ENCODE measurements around the gene RBP3. TPM values are rescaled to one million over a fixed set of nuclear protein-coding genes. Genes with fewer than 3 reads are reported as not detected.

Gene RBP3
- total RNA-seq, 1 donor from 2014 or later: not detected

DNA sequence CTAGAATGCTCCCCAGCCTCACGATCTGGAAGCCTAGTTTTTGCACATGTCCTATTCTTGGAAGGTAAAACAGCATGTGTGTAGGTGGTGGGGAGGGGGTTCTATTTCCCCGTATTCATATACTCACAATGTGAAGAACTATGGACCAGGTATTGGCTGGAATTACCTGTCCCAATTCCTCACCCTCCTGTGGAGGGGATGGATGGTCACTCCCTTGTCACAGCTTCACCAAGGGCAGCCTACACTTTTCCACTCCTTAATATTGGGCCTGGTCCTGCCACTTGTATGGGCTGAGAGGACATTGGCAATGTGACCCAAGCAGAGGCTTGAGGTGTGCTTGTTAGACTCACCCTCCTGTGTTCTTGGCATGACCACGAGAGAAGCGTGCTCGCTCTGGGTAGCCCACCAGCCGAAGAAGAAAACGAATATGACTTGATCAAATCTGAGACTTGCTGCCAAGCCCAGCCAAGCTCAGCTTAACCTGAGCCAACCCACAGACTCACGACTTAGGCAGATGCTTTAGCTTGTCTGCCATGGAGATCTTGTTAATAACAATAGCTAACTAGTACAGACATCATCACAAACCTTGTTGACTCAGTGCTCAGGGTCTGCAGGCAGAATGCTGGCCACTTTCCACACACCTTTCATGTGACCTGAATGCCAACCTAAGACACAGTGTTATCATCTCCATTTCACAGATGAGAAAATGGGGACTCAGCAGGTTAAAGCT lies 18.7 kb downstream of the RBP3 start:
- intact Hi-C loops (cut with DNase I): no loop called here
- DNase-seq (ENCODE audit: low spot score) (no peak), ATAC-seq (no peak)

DNA sequence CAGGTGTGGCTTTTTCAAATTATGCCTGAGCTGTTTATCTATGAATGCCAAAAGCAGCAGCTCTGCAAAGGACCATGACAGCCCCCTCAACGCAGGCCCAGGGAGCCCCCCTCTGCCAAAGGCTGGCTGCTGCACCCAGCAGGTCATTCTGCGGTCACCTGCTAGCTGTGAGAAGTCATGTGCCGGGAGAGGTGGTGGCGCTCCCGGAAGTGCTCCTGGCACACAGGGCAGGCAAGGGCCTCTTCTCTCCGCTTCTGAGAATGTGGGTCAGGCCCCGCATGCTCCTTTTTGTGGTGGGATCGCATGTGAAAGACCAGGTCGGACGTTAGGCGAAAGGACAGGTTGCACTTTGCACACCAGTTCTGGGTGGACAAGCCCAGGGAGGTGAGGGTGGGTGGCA lies 19.5 kb downstream of the RBP3 start:
- no peak for ATAC-seq
- peak; percentile 32 for DNase-seq (ENCODE audit: low spot score)
- intact Hi-C loops (cut with DNase I): no loop called here

DNA sequence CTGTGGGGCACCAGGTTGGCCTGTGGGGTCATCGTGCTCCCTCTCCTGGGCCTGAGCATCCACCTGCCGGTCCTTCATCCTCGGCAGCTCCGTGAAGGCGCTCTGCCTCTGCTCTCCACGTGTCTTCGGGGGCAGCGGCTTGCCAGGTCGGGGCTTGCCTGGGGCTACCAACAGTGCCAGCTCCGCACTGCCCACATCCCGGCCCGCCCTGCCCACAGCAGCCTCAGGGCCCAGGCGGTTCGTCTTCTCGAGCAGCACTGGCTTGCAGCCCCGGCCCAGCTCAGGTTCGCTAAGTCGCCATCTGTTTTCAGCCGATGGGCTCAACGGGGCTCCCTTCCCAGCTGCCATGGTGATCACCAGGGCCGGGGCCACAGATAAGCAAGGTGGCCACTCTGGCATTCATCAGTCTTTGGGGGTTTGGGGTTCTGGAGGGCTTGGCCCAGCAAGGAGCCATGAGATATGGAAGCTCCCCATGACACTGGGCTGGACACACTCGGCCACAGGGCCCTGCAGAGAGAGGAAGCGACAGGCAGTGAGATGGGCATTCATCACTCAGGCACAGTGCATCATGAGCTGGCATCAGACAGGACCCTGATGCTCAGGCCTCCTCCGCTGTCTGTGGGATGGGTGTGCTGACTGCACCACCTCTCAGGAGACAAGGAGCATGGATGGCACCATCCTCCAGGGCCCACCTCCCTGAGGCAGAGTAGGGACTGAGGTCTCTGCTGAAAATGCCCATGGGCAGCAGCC lies 20.4 kb downstream of the RBP3 start:
- ATAC-seq (no peak), DNase-seq (ENCODE audit: low spot score) (peak; percentile 34)
- intact Hi-C loops (cut with DNase I): no loop called here

DNA sequence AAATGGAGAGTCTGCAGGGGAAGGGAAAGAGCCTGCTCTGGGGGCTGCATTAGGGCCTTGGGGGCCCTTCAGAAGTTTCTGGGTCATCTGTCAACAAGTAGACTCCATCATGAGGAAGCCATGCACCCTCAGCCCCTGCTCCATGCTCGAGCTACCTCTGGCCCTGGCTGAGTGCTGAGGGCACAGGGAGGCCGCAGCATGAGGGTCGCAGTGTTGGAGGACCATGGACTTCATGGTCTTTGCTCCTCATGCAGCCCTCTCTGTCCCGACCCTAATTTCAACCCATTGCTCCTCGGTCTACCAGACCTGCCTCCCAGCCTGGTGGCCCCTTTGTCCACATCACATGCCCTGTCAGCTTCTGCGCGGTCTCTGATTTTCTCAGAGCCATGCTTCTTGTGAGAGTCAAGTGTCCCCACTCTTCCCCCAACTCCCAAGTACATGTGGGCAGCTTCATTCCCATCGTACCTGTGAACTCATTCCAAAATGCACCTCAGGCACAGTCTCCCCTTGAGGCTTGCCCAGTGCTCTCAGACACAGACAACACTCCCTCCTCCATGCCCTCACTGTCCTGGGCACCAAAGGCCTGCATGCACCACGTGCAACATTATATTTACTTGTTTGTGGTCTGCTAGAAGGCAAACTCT lies 21.2 kb downstream of the RBP3 start:
- intact Hi-C loops (cut with DNase I): no loop called here
- ATAC-seq (no peak), DNase-seq (ENCODE audit: low spot score) (peak; percentile 23)

DNA sequence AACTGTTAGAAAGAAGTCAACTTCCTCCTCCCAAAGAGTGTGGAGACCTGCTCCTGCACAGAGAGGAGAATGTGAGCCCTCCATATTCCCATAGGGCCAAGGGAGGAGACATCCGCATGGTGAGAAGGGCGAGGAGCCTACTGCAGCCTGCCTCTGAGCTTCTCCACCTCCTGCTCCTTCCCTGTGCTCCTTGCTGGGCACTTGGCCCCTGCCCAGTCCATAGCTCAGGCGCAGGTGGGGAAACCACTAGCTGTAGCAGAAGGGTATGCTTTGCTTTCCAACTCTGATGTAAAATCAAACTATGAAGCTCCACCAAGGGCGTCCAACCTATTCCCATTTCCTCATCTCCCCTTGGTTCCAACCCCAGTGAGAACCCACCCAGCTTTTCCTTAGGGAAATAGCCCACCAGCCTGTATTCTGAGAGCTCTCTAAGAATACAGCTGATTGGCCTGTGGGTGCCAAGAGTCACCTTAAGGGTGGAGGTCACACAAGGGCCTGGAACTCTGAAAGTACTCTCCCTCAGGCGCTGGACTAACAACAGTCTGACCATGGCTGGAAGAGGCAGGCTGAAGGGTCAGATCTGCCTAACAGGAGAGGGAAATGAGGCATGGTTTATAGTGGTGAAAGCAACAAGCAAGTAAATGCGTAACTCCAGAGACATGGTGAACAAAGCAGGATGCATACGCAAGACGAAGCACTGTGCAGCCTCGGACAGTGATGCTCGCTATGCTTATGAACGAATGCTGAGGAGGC lies 22.0 kb downstream of the RBP3 start:
- ATAC-seq (no peak), DNase-seq (ENCODE audit: low spot score) (peak; percentile 17)

DNA sequence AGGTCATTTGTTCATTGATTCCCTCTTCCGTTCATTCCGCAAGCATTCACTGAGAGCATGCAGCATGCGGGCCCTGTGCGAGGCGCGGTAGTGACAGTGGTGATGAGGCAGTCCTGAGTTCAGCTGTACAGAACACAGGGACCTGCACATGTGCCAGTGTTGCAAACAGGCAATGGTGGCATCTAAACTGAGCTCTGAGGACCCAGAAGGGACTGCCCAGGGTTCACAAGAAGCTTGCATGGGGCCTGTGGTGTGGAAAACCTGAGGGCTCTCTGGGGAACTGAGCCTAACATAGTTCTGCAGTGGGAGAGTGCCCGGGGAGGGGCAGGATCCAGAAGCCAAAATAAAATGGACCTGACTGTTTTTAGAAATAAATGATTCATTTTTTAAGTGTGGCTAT lies 22.7 kb downstream of the RBP3 start:
- DNase-seq (ENCODE audit: low spot score) (peak; percentile 34), ATAC-seq (no peak)
- intact Hi-C loops (cut with DNase I): no loop called here

More for the DNA sequence above, 22.0 kb downstream of the RBP3 start:
- intact Hi-C loops (cut with DNase I): no loop called here

DNA sequence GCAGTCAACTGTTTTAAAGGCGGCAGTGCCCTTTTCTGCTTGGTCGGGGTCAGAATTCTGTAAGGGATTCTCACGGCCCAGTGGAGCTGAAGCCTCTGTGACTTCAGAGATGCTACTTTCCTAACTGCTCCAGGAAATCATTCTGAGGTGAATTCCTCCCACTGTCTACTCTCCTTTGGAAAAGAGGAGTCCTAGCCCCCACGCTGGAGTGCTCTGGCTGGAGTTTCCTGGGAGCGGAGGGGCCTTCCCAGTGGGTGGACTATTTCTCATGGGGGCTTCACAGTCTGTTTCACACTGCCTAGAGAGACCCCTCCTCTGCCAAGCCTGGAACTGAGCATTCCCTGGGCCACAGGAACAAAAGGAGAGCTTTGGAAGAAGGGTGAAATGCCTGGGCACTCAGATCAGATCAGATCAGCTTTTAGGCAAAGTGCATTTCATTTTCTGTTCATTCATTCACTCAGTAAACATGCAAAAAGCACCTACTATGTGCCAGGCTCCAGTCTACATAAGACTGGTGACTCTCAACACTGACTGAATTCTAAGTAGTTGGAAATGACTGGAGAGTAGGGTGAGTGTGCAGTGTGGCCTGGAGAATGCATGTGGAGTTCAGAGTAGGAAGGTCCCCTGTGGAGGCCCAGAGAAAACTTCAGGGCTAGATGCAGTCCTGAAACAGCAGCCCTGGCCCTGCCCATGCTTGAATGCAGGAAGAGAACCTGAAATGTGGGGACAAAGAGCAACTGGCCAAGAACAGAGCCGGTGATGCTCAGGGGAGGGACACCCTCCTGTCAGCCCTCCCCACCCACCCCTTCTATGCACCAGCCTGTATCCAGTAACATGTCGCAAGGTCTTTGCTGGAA lies 23.7 kb downstream of the RBP3 start:
- ATAC-seq (no peak), DNase-seq (ENCODE audit: low spot score) (peak; percentile 18)
- intact Hi-C loops (cut with DNase I): no loop called here

DNA sequence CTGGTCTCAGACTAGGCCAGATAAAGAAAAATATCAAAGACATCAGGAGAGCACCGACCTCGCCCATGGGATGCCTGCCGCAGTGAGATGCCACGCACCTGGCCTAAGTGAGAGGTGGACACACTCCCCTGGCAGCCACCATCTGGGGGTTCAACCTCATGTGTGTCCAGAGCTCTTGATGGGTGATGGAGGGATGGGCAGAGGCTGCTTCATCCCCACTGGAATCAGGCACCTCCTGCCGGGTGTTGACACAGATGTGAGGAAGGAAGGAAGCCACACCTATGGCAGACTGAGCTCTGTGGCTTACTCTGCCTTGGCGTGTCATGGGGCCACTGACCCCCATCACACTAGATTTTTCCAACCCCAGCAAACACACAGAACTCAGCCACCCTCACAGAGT lies 24.6 kb downstream of the RBP3 start:
- peak; percentile 49 for ATAC-seq
- peak; percentile 48 for DNase-seq (ENCODE audit: low spot score)
- intact Hi-C loops (cut with DNase I): no loop called here

DNA sequence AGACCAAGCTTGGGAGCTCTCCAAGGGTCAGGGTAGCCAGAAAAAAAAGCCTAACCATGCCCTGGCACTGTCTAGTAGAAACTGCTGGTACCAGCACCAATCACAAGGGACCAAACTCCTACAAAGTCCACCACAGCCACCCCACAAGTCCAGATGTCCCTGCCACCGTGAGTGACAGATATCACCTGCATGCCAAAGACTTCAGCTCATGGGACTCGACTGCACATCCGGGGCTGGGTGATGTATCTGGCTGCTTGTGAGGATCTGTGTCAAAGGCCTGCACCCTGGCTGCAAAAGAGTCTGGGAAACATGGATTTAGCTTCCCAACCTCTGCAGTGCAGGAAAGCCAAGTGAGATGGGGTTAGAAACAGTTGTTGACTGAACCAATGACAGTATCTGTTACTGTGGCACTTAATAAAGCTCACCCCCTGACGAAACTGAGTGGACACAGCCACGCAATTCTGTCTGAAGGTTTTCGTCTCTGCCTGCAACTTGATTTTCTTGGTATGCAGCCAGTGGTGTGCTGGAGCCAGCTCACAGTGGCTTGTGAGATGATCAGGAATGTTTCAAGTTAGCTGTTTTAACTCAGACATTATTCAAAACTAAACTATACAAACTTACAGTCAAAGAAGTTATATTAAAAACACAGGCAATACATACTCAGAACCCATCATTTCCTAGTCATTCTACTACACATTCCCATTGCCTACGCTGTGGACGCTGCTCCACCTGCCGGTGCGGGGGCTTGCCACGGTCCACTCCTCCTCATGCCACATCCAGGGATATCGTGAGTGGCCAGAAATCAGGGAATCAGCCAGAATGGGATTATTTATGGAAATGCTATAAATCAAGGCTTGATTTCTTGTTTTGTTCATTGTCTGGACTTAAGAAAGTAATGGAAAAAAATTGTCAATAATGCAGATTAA lies 26.7 kb downstream of the RBP3 start:
- ATAC-seq (peak; percentile 65), DNase-seq (ENCODE audit: low spot score) (peak; percentile 59)
- intact Hi-C loops (cut with DNase I): no loop called here

DNA sequence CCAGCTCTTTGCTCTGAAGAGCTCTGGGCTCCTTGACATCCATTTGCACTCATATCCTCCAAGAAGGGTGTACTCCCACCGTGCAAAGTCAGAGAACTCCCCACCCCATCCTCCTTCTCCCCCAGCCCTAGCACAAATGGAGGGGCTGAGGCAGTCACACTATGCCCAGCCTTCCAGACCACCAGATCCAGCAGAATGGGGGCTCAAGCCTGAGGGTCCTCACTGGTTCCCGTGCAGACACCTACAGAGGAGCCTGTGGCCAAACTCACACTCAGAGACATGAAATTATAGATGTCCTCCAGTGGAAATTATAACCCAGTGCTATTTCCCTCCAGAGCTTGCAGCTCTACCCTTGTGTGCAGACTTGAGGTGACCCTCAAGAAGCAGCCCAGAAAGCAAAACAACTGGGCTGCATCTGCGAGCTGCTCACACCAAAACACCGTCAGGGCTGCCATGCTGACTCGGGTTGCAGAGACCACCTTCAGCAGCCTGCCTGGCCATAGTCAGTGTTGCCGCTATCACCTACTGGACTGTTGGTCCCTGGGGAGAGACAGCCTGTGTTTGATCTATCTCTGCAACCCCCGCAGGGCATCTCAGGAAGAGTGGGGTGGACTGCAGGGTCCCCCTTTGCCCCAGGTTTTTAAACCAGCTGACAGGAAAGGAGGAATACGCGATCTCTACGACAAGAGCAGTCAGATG lies 28.5 kb downstream of the RBP3 start:
- intact Hi-C loops (cut with DNase I): no loop called here

DNA sequence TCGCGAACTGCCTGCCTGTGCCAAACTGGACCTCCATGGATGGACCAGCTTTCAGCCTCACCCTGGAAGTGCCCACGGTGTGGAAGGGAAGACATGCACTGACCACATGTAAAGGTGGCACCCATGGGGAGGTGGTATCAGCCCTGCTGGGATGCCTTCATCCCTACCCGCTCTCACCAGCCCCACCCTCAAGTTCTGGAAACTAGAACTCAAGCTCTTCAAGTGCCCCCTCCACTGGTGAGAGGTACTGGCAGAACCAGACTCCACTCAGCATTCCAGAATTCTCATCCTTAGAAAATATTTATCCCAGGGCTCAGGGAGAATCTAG lies 30.0 kb downstream of the RBP3 start:
- intact Hi-C loops (cut with DNase I): no loop called here
- no peak for ATAC-seq
- no peak for DNase-seq (ENCODE audit: low spot score)

More for the DNA sequence above, 28.5 kb downstream of the RBP3 start:
- ATAC-seq (no peak), DNase-seq (ENCODE audit: low spot score) (no peak)

DNA sequence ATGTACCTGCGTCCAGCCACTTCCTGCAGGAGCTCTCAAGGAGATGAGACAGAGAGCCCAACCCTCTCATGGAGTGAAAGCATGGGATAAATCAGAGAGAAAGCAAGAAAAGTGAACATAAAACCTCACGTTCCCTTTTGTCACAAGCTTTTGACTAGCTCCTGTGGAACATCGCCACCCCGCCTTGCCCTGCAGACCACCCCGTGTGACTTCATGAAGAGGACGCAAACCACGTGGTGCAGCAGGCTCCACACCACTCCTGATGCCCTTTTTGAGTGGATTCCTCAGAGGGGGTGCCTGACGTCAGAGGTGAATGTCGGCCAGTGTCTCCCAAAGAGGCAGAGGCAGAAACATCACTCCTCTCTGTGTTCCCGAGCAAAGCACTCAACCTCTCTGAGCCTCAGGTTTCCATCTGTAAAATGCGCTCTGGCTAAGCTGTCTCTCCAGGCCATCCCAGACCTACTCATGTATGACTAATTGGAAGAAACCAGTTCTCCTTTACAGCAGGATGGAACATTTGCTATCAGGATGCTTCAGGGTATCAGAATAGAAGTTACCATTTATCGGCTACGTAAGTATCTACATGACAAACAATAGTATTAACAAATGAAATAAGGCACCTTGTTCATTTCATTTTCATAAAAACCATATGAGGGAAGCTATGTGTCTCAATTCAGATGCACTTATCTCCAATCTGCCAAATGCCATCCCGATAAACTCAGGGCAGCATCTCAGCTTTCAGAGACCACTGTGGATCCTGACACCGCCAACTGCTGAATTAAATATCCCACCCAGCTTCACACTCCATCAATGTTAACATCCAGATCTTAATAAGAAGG lies 30.7 kb downstream of the RBP3 start:
- ATAC-seq (no peak), DNase-seq (ENCODE audit: low spot score) (no peak)
- intact Hi-C loops (cut with DNase I): no loop called here

DNA sequence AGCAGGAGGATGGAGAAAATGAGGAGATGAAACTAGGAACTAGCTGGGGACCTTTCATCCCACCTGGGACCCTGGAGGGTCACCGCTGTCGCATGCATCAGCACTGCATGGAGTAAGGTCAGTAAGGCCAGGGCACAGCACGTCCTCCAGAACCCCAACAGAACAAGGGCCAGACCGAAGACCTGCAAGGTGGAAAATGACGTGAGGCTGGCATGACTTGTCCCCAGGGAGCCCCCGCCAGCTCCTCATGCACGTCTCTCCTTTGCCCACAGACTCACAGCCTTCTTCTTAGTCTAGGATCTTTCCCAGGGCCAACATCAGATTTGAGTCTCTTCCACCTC lies 31.3 kb downstream of the RBP3 start:
- no peak for DNase-seq (ENCODE audit: low spot score)
- ATAC-seq: no peak

DNA sequence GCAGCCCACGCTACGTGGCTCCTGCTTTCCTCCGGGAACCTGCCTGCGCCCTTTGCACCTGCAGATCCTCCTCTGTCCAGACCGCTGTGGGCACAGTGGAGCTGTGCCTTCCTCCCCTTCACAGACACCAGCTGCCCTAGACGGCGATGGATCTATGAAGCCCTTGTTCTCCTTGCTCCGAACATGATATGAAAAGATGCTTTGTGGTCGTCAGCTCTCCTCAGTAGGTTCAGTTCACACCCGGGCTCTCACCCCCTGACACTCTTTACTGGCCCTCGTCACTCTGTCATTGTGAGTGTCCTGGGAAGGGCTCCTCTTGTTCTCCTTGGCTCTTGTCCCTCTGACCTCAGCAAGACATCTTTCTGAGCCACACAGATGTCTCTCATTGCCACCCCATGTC lies 31.7 kb downstream of the RBP3 start:
- DNase-seq (ENCODE audit: low spot score) (no peak), ATAC-seq (peak; percentile 29)
- intact Hi-C loops (cut with DNase I): no loop called here

More for the DNA sequence above, 31.3 kb downstream of the RBP3 start:
- intact Hi-C loops (cut with DNase I): no loop called here

DNA sequence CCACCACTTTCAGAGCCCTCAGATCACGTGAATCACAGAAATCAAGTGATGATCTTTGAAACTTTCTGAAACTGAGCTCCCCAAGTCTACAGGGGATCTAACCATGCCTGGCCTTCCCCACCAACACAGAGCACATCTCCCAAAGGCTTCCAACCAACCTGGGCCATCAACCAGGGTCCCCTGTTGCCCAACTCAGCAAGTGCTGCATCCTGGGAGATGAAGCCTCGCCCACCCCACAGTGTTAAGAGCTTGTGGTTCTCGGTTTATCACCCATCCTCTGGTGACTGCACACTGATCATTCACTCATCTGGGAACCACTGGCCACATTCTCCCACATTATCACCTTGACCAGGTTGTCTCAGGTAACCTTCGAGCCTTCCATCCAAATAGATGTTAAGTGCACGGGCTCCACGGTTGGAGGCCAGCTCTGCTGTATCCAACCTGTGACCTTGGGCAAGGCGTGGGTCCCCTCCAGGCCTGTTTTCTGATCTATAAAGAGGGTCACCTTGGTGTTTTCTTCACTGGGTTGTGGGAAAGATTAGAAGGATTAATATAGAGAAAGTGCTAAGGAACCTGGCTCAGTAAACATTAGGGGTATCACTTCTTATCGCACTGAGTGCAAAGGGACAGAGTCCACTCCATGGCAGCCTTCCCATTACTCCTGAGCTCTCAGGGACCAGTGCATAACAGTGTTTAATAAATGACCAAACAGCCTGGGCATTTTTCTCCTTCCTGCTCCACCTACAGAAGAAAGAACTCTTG lies 32.4 kb downstream of the RBP3 start:
- ATAC-seq (no peak), DNase-seq (ENCODE audit: low spot score) (no peak)
- intact Hi-C loops (cut with DNase I): no loop called here

DNA sequence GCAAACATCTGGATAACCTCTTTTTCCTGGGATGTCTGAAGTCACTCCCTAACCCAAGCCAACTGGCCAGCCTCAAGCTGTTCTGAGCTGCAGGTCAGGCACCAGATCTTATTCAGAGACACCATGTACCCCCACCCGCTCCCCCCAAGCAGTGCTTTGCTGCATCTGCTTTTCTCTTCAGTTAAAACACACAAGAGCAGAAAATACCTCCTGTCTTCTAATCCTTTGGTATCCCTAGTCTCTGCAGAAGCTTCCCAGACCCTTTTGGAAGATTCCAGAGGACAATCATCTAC lies 32.9 kb downstream of the RBP3 start:
- intact Hi-C loops (cut with DNase I): no loop called here
- ATAC-seq (no peak), DNase-seq (ENCODE audit: low spot score) (no peak)

All from sciatic nerve (tissue), 2 donors.